Right kidney (tissue), 1 donor: ENCODE results near the gene CD300LB.

ENCODE experiments used
- DNase-seq: peaks from one replicate; pipeline ENCODE4 v3.0.0-alpha.2; 2016

CD300LB gene

DNA sequence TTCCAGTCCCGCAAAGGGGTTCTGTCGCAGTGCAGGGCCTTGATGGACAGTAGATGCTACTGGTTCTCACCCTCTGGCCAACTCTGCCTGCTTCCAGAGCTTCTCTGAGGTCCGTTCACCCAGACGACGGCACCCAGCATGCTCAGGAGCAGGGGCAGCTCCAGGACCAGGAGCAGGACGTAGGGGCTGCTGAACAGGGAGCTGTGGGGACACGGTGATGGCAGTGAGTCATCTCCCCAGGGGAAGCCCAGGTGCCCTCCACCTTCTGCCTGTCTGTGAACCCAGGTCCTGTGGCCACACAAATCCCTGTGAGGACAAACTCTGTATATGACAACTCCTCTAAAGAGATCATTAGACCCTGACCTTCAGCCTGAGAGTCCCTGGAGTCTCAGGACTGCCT, 18.1 kb upstream of the CD300LB start:
- no peak for DNase-seq

DNA sequence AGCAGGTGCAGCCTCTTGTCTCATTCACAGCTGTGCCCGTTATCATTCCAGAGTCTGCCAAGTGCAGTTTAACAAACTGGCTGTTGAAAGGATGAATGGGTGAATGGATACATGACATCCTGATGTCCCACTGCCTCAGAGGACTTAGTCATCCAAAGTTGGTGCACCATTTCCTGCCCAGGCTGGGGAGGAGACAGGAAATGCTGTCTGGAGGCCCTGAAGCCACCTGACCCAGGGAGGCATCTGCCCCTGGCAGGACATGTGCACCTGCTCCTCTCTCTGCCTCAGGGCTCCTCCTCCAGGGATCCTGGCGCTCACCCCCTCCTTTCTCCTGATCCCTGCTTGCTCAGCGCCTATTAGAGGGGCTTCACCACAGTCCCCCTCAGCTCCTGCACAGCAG, 16.5 kb upstream of the CD300LB start:
- no peak for DNase-seq

DNA sequence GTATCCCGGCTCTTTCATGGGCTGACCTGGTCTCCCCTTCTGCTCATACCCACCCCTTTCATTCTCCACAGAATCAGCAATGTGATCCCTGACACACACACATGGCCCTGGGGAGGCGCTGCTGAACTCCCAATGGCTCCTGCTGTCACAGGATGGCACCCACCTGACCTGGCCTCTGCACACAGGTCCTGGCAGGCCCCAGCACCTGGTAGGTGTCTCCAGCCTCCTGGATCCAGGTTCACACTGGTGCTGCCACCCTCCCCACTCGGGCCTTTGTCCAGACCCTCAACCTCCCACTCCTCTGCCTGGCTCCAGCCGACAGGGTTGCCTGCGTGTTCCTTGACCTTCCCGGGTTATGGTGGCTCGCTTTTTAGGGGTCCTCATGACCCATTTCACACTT, 16.0 kb upstream of the CD300LB start:
- no peak for DNase-seq

DNA sequence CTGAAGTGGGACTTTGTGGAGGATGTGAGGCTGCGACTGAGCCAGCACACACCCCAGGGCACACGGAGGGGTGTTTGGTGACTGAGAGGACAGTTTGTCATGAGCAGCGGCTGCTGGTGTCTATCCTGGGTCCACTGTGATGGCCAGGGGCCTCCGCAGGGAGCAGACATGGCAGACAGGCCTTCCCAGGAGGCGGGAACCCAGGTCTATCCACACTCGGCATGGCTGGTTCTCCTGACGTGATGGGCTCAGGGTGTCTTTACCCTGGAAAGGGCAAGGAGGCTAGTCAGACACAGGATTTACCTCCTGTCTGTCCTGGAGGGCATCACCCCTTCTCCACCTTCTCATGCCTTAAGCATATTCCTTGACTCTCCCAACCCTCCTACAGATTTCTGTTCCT, 15.3 kb upstream of the CD300LB start:
- no peak for DNase-seq

DNA sequence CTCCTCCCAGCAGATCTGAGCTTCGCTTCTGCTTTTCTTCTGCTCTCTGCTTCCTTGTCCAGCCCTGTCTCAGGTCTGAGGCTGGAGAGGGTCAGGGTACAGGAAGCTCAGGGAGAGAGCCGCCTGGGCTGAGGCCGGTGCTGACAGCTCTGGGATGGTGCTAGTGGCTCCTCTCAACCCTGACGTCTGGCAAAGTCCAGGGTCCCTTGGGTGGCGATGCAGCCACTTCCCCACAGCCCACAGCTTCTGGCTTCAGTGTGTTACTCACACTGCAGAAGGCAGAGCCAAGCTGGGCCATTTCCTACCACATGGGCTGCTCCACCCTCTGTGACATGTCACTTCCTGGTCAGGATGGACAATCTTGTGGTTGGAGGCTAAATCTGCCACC, 14.6 kb upstream of the CD300LB start, which contains the start of gene CD300C:
CD300C (minus strand) TSS at position 273 of the 388 bp plus-strand sequence. CDS start 333 bp downstream, outside the sequence.
- DNase-seq: no peak

DNA sequence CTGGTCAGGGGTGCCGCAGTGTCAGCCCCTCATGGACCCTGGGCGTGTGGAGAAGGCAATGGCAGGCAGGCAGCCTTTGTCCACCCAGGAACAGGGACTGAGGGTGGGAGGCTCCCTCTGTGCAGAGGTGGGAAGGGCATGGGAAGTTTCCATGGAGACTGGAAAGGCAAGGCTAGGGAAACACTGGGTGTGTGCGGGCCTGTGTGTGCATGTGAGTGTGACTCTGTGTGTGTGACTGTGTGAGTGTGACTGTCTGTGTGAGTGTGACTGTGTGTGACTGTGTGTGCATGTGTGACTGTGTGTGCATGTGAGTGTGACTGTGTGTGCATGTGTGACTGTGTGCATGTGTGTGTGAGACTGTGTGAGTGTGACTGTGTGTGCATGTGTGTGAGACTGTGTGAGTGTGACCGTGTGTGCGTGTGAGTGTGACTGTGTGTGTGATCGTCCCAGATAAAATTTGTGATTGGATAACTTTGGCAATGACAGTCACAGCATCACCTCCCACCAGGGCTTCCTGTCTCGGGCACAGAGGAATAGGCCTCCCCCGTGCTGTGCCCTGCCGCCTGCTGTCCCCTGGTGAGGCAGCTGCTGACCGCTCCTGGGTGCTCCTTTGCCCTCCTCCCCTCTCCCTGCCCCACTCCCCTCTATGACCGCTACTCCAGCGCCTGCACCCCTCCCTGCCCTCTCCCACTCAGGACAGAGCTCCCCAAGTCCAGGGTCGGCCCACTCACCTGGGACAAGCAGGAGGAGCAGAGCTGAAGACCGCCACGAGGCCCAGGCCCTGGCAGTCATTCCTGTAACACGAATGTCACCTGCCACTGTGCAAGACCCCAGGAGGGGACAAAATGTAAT, 13.9 kb upstream of the CD300LB start:
- DNase-seq: no peak

DNA sequence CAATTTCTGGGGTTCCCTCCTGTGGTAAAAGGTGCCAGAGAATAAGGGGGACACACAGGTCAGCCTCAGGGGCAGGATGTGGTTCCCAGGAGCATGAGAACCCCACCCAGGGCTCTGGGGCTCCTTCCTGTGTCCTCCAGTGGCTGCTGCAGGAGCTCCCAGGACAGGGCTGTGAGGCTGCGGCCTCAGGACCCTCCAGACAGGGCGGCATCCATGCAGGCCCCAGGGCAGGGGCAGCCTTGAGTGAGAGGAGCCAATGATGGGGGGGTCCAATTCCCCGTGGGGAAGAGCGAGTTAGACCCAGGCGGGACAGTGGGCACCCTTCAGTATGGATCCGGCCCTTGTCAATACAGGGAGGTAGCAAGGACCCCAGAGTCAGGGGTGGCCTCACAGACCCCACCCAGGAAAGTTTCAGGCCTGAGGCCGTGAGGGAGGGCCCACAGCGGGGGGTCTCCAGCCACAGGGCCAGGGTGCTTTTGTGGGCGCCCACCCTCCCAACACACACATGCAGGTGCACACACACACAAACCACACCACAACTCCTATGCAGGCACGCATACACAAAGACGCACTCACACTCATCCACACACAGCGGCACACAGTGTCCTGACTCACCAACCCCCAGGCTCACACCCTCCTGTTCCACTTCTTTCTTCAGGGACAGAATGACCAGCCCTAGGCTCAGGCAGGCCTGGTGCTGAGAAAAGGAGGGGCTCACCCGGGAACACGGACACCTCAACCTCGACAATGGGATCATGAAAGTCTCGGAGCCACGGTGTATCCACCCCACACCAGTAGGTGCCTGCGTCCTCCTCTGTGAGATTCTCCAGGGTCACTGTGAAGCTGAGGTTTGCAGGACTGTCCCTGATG, 12.9 kb upstream of the CD300LB start:
- no peak for DNase-seq

DNA sequence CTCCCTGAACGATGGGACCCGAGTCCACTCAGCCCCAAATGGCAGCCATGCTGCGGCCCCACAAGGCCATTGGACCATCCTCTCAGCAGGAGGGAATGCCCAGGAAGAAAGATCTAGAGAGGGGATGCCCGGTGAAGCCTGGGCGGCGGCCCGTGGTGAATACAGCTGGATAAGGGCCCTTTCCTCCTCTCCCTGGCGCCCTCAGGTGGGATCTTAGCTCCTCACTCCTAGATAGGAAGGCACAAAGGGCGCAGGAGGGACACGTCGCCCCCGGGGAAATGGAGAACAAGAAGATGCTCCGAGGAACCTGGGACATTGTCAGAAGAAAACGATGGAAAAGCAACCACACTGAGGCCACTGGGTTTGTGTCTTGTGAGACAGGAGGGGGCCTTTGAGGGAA, 12.1 kb upstream of the CD300LB start:
- DNase-seq: no peak

DNA sequence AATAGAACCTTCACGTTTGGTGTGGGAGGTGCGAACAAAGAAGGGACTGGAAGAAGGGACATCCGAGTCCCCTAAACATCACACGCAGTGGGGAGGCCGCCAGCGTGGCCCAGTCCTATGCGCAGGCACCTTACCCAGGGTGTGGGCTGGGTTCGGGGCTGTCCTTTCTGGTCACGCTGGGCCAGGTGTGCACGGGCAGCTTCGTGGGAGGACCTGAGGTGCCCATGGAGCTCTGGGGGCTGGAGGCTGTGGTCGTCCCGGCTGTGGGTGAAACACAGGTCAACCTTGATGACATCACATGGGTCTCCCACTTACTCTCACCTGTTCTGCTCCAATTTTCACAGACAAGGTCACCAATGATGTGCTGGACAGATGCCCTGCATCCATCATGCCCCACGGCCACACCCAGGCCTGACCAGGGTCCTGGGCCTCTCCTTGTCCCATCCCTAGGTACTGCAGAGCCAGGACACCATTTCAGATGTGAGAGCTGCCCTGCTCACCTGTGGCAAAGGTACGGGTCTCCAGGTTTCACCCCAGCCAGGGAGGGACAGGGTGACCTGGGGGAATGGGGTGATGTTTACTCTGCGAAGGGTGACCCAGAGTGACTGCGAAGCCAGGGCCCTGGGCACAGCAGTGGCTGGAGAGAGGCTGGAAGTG, 11.6 kb upstream of the CD300LB start:
- DNase-seq: no peak

DNA sequence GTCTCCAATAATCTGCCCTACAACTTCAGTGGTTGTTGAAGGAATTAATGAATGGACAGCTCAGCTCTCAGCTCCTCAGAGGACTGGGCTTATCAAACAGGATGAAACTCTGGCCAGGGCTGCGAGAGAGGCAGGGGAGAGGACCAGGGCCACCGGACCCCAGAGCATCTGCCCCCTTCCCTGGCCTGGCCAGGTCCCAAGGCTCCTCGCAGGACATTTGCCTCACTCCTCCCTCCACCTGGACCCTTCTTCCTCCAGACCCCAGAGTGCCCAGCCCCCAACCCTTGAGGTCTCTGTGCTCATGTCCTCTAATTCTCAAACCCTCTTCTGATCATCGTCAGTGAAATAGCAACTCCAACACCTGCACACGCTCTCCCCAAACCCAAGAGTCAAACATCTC, 10.9 kb upstream of the CD300LB start:
- DNase-seq: no peak

DNA sequence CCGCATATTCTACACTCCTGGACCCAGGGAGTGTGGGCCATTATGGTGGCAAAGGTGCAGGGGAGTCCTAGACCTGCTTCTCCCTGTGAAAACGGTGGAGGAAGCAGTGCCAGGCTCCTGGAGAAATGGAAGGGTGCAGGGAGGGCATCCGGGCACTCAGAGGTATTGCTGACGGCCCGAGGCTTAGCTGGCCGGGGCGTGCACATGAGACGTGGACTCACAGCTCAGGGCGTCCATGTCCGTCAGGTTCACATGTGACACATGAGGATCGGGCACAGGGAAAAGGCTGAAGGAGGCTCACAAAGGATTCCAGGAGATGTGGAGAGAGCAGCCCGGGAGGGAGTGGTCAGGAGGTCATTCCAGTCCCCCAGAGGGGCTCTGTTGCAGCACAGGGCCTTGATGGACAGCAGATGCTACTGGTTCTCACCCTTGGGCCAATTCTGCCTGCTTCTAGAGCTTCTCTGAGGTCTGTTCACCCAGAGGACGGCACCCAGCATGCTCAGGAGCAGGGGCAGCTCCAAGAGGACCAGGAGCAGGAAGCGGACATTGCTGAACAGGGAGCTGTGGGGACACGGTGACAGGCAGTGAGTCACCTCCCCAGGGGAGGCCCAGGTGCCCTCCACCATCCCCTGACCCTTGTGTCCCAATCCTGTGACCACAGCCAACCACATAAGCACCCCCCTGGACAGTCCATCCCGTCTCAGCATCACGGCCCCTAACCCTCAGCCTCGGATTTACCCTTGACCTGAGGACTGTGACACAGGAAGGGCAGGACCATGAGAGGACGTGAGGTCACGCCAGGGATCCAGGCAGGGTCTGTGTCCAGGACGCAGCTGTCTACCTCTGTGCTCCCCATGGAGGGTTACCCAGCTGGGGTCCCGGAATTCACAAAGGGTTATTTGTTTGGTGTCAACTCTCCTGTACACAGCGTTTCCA, 10.2 kb upstream of the CD300LB start:
- no peak for DNase-seq

DNA sequence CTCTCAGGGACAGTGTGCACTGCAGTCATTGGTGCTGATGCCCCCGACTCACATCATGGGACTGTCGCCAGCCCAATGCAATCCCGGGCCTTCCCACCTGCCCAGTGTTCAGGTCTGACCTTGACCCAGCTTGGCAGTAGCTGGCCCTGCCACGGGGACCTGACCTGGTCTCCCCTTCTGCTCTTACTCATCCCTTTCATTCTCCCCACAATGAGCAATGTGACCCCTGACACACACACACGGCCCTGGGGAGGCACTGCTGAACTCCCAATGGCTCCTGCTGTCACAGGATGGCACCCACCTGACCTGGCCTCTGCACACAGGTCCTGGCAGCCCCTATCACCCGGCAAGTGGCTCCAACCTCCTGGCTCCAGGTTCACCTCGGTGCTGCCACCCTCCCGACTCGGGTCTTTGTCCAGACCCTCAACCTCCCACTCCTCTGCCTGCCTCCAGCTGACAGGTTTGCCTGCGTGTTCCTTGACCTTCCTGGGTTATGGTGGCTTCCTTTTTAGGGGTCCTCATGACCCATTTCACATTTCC, 8.1 kb upstream of the CD300LB start:
- DNase-seq: no peak

DNA sequence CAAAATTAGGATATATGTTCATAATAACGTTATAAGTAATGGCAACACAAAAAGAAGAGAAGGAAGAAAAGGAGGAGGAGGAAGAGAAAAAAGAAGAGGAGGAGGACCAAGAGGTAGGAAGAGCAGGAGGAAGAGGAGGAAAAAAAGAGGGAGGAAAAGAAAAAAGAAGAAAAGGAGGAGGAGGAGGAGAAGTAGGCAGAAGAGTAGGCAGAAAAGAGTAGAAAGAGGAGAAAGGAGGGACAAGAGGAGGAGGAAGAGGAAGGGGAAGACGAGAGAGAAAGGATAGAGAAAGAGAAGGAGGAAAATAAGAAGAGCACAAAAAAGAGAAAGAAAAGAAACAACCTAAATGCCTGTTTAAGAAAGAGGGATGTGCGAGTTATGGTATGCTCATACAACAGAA, 5.6 kb upstream of the CD300LB start:
- DNase-seq: no peak

DNA sequence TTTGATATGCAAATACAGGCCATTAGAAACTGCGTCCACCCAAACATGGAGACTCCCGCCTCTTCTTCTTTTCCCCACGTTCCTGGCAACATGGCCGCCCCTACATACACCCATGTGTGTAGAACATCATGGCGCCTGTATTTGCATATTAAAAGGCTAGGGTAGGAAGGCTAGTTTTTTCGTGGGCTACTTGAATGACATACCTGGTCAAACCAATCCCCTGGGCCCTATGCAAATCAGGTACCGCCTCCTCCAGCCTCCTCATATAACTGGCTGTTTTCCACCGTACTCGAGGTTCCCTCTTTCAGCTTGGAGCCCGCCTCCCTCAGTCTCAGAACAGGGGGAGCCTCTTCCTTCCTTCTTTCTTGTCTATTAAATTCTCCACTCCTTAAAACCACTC, 840 bp upstream of the CD300LB start:
- no peak for DNase-seq

DNA sequence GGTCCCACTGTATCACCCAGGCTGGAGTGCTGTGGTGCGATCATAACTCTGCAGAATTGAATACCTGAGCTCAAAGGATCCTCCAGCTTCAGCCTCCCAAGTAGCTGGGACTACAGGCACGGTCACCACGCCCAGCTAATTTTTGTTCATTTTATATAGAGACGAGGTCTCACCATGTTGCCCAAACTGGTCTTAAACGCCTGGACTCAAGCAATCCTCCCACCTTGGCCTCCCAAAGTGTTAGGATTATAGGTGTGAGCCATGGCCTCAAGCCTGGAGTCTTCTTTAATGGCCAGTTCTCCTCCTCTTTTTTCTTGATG, 484 bp downstream of the CD300LB start:
- no peak for DNase-seq

DNA sequence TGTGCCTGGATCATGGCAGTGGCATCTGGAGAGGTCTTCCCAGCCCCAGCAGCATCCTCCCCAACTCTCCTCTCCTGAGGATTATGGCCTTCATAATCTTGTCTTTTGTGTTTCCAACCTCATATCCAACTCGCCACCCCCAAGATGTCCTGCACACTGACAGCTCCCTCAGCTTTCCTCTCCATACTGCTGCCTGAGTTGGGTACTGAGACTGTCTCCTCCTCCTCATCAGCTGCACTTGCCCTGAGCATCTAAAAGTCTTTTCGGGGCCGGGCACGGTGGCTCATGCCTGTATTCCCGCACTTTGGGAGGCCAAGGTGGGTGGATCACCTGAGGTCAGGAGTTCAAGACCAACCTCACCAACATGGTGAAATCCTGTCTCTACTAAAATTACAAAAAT, 2.0 kb downstream of the CD300LB start:
- DNase-seq: no peak

DNA sequence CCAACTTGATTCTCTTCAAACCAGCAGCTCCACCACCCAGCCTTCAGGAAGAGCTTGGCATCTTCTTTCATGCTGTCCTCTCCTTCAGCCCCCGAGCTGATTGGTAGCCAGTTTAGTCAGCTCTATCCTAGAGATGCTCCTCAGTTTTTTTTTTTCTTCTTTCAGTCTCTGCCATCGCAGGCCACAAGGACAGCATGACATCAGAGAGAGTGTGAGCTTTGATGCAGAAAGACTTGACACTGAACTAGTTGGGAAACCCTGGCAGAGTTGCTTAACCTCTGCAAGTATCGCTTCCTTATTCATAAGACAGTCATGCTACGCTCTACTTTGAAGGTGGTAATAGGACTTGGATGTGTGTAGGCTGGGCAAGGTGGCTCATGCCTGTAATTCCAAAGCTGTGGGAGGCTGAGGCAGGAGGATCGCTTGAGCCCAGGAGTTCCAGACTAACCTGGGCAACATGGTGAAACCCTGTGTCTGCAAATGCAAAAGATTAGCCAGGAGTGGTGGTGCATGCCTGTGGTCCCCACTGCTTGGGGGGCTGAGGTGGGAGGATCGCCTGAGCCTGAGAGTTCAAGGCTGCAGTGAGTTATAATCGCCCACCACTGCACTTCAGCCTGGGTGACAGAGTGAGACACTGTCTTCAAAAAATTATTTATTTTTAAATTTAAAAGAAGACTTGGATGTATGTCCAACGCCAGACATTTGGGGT, 2.6 kb downstream of the CD300LB start:
- no peak for DNase-seq

DNA sequence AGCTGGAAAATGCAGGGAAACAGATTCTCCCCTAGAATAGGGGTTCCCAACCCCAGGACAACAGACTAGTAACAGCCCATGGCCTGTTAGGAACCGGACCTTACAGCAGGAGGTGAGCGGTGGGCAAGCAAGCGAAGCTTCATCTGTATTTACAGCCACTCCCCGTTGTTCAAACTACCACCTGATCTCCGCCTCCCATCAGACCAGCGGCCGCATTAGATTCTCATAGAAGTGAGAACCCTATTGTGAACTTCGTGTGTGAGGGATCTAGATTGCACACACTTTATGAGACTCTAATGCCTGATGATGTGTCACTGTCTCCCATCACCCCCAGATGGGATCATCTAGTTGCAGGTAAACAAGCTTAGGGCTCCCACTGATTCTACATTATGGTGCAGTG, 3.5 kb downstream of the CD300LB start:
- no peak for DNase-seq

DNA sequence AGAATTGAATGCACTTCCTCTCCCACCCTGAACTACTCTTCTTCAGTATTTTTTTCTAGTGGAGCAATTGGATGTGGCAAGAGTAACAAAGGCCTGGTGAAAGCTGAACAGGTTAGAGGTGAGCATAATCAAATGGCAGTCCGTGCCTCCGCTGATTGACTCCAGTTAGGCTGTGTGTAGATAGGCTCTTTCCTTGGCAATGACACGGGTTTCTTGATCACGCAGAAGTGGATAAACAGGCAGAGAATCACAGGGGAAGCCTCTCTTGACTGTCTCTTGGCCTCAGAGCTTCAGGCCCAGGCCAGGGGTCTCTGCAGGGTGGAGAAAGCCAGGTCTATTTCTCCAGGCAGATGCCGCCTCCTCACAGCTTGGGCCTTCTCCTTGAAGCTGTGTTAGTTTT, 4.2 kb downstream of the CD300LB start:
- DNase-seq: no peak

DNA sequence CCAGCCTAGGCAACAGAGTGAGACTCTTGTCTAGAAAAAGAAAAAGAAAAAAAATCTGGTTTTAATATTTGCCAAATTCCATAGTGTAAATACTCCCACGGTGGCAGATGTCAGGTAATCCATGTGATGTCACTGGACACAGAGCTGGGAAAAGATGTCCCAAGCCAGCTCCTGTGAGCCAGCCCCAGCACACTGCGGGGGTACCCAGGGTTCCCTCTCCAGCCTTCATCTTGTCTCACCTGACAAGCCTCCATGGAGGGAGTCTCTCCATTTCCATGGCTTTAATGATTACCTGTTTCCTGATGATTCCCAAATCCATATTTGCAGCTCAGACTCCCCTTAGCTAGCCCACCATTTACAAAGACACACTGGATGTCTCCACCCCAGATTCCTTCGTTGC, 4.6 kb downstream of the CD300LB start:
- no peak for DNase-seq

DNA sequence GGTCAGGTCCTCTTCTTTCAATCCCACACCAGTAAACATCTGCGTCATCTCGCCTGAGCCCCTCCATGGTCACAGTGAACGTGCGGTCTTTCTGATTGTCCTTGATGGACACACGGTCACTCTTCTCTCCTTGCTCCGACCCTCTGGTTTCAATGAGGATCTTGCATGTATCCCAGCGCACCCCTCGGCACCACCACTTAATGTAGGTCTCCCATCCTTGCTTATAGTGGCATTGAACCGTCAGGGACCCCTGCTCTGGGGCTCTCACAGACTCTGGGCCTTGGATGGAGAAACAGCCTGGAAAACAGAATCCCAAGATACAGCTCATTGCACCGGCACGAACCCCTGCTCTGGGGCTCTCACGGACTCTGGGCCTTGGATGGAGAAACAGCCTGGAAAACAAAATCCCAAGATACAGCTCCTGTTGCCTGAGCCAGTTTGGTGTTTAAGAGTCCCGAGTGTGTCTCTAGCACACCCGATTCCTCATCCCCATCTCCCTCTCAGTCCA, 5.4 kb downstream of the CD300LB start:
- DNase-seq: no peak
